H1 (cell line): Measurements from ENCODE around the gene UPK2. TPM values are rescaled to one million over a fixed set of nuclear protein-coding genes. Genes with fewer than 3 reads are reported as not detected.

Experiments used
- CHD1 ChIP-seq: IDR thresholded peaks from 2 replicates; pipeline ENCODE4 v1.6.1; 2012; ENCODE audit warnings: low read depth, low read length, improper control_type of control experiment
- CHD7 ChIP-seq: fragments of 300-600 bp; sonication (generic); IDR thresholded peaks from 2 replicates; pipeline ENCODE4 v1.7.1; 2012; ENCODE audit warnings: low read length, moderate library complexity, mild to moderate bottlenecking, inconsistent platforms; ENCODE audit not compliant: insufficient replicate concordance
- polyA plus RNA-seq, 7 experiments: library from polyadenylated mRNA; depleted of rRNA in 3 of 7; stranded (reverse) in 5 of 7; unstranded in 2 of 7; fragments of >200 nt in 5 of 7; fragments of 200-250 nt in 2 of 7; gene quantifications; 1 replicate in 5 of 7; 2 replicates in 1 of 7; 4 replicates in 1 of 7; pipeline versions ENCODE4 v1.2.1 to v1.2.3, GENCODE V29; 2011 to 2013; ENCODE audit warnings: missing spikeins in 2 of 7, mixed read lengths in 2 of 7
- total RNA-seq: library from RNA; stranded (reverse); fragmentation: NEBNext Ultra II Directional; extraction: Animal tissue kit (Norgen Biotek cat#: 25700); gene quantifications from 2 replicates; pipeline ENCODE4 v1.2.1, GENCODE V29; 2021

Gene UPK2
- total and polyA plus RNA-seq, 2 of the 8 experiments (the other 6 are each of a cell fraction or from before 2014, with no cell fraction given) = 0.76 TPM; not detected in 1

- TF ChIP-seq CHD7 (no peak), CHD1 (no peak)
These were observed 42.5 kb upstream of the UPK2 start (continued) for GRCh38 chr11:118913411-118914125.
